Dendritic cell treated with granulocyte-macrophage colony-stimulating factor and Interleukin-4, amounts not matched to agents 40 ng/mL and 50 ng/mL, for 4 days (primary cell): ENCODE data around the gene WTIP.
"Not testable (repeated sequence)": the region's sequence is repeated elsewhere in the genome, so short reads cannot be mapped to it uniquely, and the experiment has no call there.

Experiments used
- H3K27ac Mint-ChIP-seq: one replicate; pipeline ENCODE4 v1.8.0; 2022; ENCODE audit warnings: mild to moderate bottlenecking, mixed read lengths
- H3K27me3 Mint-ChIP-seq: one replicate; pipeline ENCODE4 v1.8.0; 2022; ENCODE audit warnings: mild to moderate bottlenecking, mixed read lengths
- H3K36me3 Mint-ChIP-seq: one replicate; pipeline ENCODE4 v1.8.0; 2022; ENCODE audit warnings: low read depth, mixed read lengths
- H3K4me1 Mint-ChIP-seq: one replicate; pipeline ENCODE4 v1.8.0; 2022; ENCODE audit warnings: low read depth, mixed read lengths
- H3K4me3 Mint-ChIP-seq: one replicate; pipeline ENCODE4 v1.8.0; 2022; ENCODE audit warnings: mild to moderate bottlenecking, moderate library complexity, mixed read lengths
- H3K9me3 Mint-ChIP-seq: one replicate; pipeline ENCODE4 v1.8.0; 2022; ENCODE audit warnings: mixed read lengths
- intact Hi-C: fragments of 100-400 bp; cut with micrococcal nuclease; formaldehyde crosslinking; loops from one replicate; pipeline ENCODE4 v1.15.0; 2022

The WTIP gene

DNA sequence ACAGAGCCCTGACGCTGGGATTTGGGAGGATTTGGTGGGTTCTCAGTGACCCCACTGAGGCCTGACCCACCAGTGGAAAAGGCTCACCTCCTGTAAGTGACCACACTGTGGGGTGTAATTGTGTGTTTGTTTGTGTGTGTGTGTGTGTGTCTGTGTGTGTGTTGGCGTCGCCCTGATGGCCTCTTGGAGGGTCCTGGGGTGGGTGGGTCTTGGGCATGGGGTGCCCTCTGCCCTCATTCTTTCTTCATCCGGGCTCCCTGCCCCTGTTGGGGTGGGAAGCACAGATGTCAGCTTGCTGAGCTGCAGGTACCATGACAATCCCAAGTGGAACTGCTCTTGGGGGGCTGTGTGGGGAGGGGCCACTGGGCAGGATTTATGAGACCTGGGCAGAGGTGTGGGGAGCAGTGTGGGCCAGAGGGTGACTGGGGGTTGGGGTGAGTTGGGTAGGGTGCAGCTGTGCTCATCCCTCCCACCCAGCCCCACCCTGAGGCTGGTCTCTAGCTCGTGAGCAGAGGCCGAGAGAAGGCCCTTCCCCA lies 22.8 kb downstream of the WTIP start:
- no peak overlapping the region for H3K4me3 Mint-ChIP-seq
- no peaks in the 10 kb centered on the region for H3K9me3 Mint-ChIP-seq
- H3K36me3 Mint-ChIP-seq = no peaks in the 10 kb centered on the region
- H3K27me3 Mint-ChIP-seq = peaks cover 21% of the 10 kb centered on the region
- H3K27ac Mint-ChIP-seq = no peak overlapping the region
- intact Hi-C loops = no loop called here
- H3K4me1 Mint-ChIP-seq = no peaks in the 10 kb centered on the region

DNA sequence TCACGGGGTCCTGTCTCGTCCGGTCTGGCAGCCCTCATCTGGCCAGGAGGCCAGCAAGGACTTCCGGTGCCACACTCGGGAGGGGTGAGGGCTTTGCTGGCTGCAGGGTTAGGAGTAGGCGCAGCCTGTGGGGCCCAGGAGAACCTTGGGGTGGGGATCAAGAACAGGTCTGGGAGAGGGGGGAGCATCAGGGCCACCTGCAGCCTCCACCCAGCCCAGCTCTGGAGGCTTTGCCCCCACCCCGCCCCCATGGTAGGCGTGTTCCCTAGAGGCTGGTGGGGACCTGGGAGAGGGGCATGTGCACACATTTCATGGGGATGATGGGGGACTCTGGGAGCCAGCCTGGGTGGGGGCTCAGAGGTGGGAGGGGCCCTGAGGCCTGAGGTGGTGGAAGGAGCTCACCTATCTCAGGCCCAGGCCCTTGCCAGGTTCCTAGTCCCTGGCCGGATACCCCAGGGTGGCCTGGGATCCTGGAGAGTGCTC lies 23.3 kb downstream of the WTIP start:
- no peaks in the 10 kb centered on the region for H3K4me1 Mint-ChIP-seq
- H3K27ac Mint-ChIP-seq = no peak overlapping the region
- peaks cover 16% of the 10 kb centered on the region for H3K27me3 Mint-ChIP-seq
- intact Hi-C loops = no loop called here
- no peaks in the 10 kb centered on the region for H3K9me3 Mint-ChIP-seq
- H3K36me3 Mint-ChIP-seq = no peaks in the 10 kb centered on the region
- no peak overlapping the region for H3K4me3 Mint-ChIP-seq

DNA sequence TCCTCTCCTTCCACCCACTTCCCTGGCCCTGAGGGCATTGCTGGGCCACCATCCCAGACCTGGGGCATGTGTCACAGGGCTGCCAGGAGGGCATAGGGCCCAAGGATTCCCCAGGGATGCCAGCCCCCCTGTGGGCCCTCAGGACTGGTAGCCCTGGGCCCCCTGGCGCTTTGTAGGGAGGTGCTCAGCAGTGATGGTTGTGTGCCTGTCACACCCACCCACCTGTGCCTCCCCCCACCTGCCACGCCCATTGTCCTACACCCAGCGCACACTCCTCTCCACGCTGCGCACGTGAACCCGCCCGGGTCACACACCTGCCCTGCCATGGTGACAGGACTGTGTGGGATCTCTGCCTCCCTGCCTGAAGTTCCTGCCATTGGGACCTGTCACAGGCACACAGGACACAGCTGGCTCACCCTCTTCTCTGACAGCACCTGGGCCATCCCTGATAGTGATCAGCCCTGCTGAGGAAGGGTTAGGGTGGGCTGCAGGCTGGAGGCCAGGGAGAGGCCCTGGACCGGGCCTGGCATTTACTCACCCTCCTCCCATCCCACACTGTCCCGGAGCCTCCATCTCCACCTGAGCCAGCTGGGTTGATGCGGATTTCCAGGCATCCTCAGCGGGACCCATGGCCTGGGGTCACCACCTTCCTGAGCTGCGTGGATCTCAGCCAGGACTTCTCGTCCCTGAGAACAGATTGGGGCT lies 23.9 kb downstream of the WTIP start:
- Mint-ChIP-seq H3K36me3 (no peaks in the 10 kb centered on the region), H3K4me1 (no peaks in the 10 kb centered on the region), H3K27ac (no peak overlapping the region), H3K9me3 (peaks cover 3% of the 10 kb centered on the region), H3K4me3 (no peak overlapping the region), H3K27me3 (peaks cover 10% of the 10 kb centered on the region)
- intact Hi-C loops = no loop called here

DNA sequence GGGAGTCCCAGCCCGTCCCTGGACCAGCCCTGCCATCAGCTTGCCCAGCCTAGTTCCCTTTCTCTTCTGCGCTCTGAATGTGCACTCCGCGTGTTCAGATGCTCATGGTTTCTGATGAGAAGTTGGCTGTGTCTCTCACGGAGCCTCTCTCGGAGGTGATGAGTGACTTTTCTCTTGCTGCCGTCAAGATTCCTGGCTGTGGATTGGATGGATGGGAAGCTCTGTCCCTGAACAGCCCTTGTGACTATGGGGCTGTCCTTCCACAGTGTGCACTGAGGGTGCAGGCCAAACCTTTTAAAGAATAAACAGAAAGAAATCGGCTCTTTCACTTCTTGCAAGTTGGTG lies 24.4 kb downstream of the WTIP start:
- intact Hi-C loops = no loop called here
- no peaks in the 10 kb centered on the region for H3K36me3 Mint-ChIP-seq
- no peak overlapping the region for H3K27ac Mint-ChIP-seq
- peaks cover 8% of the 10 kb centered on the region for H3K9me3 Mint-ChIP-seq
- peaks cover 6% of the 10 kb centered on the region for H3K27me3 Mint-ChIP-seq
- no peaks in the 10 kb centered on the region for H3K4me1 Mint-ChIP-seq
- H3K4me3 Mint-ChIP-seq = no peak overlapping the region

DNA sequence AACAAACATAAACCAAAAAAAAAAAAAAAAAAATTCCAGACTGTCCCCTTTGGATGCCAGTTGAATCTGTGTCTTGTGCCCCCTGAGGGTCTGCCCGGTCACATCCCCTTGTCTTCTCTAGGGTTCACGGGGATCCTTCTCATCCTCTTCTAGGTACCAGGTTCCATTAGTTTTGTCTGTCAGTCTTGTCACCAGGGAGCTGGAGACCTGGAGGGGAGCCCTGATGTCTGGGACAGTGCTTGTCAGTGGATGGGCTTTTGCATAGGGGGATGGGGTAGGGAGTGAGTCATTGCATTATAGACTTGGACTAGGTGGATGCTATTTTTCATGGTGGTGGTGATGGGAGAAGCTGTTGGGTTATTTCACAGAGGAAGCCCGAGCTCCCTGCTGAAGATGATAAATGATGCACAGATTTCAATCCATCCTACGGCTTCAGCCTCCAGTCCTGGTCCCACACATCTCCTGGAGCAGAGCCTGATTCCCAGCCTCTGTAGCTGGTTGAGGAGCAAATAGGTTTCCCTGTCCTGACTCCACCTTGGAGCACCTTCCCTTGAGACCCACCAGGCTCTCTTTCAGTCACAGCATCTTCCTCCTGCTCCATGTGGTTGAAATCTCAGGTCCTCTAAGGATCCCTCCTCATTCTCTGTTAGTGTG lies 26.0 kb downstream of the WTIP start:
- Mint-ChIP-seq H3K4me3 (no peak overlapping the region), H3K27ac (no peak overlapping the region), H3K36me3 (no peaks in the 10 kb centered on the region), H3K9me3 (peaks cover 11% of the 10 kb centered on the region), H3K4me1 (no peaks in the 10 kb centered on the region), H3K27me3 (peaks cover 2% of the 10 kb centered on the region)
- intact Hi-C loops = no loop called here

DNA sequence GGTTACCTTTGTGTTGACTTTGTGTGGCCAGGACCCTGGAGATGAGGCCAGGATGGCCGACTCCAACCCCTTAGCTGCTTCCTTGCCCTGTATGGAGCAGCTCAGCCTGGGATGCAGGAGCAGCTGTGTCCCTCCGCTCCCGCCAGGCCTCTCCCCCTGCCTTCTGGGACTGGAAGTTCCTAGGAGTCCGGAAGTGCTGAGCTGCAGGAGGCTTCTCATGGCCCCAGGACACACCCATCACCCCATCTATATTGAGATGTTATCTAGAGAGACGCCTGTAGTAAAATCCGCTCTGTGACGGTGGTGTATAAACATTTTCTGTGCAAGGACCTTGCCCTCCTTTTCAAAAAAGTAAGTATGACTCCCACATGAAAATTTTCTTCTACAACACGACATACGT lies 27.0 kb downstream of the WTIP start:
- H3K4me3 Mint-ChIP-seq = no peak overlapping the region
- H3K36me3 Mint-ChIP-seq = no peaks in the 10 kb centered on the region
- no peak overlapping the region for H3K27ac Mint-ChIP-seq
- H3K9me3 Mint-ChIP-seq = peaks cover 11% of the 10 kb centered on the region
- no peaks in the 10 kb centered on the region for H3K4me1 Mint-ChIP-seq
- intact Hi-C loops = no loop called here
- H3K27me3 Mint-ChIP-seq = peaks cover 2% of the 10 kb centered on the region

DNA sequence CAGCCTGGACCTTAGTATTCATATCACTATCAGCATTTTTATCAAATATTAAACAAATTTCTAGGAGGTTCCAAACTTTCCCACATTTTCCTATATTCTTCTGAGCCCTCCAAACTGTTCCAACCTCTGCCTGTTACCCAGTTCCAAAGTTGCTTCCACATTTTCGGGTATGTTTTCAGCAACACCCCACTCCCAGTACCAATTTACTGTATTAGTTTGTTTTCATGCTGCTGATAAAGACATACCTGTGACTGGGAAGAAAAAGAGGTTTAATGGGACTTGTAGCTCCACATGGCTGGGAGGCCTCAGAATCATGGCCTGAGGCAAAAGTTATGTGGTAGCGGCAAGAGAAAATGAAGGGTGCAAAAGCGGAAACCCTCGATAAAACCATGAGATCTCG lies 29.3 kb downstream of the WTIP start:
- H3K27ac Mint-ChIP-seq, H3K4me3 Mint-ChIP-seq, H3K36me3 Mint-ChIP-seq, H3K4me1 Mint-ChIP-seq, H3K27me3 Mint-ChIP-seq, intact Hi-C loops: not testable (repeated sequence)
- peaks cover 11% of the 10 kb centered on the region for H3K9me3 Mint-ChIP-seq

DNA sequence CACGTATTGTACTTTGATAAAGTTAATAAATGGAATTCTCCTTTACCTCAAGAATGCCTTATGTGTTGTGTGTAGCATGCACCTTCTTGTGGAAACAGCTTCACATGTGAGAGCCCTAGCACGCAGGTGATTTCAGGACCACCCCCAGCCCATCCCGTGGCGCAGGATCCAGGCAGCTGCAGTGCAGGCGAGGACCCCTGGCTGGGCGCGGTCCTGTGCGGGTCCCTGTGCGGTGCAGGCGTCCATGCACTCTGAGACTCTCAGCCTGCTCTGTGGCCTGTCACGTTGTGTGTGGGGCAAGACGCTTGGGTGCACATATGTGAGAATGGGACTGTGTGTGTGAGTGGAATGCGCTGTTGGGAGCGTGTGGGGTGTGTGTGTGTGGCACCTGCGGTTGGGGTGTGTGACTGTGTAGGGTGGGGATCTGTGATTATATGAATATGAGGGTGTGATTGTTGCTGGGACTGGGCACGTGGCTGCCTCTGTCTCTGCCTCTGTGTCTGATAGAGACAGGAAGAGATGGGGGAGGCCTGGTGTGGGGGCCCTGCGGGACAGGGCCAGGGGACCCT lies 30.8 kb downstream of the WTIP start:
- H3K9me3 Mint-ChIP-seq = peaks cover 11% of the 10 kb centered on the region
- no peaks in the 10 kb centered on the region for H3K4me1 Mint-ChIP-seq
- H3K4me3 Mint-ChIP-seq = no peak overlapping the region
- H3K36me3 Mint-ChIP-seq = no peaks in the 10 kb centered on the region
- intact Hi-C loops = no loop called here
- peaks cover 4% of the 10 kb centered on the region for H3K27me3 Mint-ChIP-seq
- H3K27ac Mint-ChIP-seq = no peak overlapping the region

DNA sequence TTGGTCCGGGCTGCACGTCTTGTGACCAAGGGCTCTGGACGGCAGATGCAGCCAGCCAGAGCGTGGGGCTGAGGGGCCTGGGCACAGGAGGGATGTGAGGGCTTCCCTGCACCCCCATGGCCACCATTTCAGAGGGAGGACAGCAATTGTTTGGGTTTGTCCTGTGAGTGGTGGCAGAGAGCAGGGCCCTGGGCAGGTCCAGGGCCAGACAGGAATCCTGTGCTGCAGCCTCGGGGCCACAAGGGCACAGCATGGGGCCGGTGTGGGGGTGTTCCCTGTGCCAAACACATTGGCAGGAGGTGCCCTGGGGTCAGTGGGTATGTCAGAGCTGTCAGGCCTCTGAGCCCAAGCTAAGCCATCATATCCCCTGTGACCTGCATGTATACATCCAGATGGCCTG lies 32.2 kb downstream of the WTIP start:
- Mint-ChIP-seq H3K27me3 (peaks cover 4% of the 10 kb centered on the region), H3K27ac (no peak overlapping the region), H3K4me1 (no peaks in the 10 kb centered on the region), H3K4me3 (no peak overlapping the region), H3K9me3 (peaks cover 11% of the 10 kb centered on the region), H3K36me3 (no peaks in the 10 kb centered on the region)
- intact Hi-C loops = no loop called here

DNA sequence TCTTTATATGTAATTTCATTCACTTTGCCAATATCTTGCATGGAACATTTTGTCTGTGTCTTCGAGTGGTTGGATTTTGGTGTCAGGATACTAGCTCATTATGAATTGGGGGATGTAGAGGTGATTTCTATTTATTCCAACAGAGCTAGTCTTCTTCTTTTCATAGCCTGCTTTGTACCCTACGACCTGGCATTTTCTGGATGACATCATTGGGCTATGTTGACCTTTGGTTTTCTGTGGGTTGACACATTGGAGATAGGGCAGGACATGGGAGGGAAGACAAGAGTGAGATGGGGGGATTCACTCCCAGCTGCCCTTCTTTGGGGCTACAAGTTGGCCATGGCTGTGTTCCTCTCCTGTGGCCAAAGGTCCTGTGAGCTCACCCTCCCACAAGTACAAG lies 38.0 kb downstream of the WTIP start:
- no peak overlapping the region for H3K4me3 Mint-ChIP-seq
- no peaks in the 10 kb centered on the region for H3K27me3 Mint-ChIP-seq
- no peaks in the 10 kb centered on the region for H3K36me3 Mint-ChIP-seq
- no peak overlapping the region for H3K27ac Mint-ChIP-seq
- H3K9me3 Mint-ChIP-seq = no peaks in the 10 kb centered on the region
- intact Hi-C loops = no loop called here
- no peaks in the 10 kb centered on the region for H3K4me1 Mint-ChIP-seq

DNA sequence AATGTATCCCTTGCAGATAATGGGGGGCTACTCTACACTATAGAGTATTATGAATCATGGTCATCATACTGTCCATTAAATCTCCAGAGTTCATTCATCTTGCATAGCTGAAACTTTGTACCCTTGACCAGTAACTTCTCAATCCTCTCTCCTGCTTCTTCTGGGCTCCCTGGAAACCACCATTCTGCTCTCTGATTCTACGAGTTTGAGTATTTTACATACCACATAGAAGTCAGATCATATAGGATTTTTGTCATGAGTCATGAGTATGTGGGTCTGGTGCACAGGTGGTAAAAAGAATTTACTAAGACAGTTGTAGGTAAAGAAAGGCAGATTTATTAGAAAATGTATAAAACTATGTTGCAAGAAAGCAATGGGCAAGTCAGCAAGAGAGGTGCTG lies 41.9 kb downstream of the WTIP start:
- H3K9me3 Mint-ChIP-seq = no peaks in the 10 kb centered on the region
- no peaks in the 10 kb centered on the region for H3K36me3 Mint-ChIP-seq
- H3K4me1 Mint-ChIP-seq = no peaks in the 10 kb centered on the region
- intact Hi-C loops = no loop called here
- no peak overlapping the region for H3K27ac Mint-ChIP-seq
- no peak overlapping the region for H3K4me3 Mint-ChIP-seq
- no peaks in the 10 kb centered on the region for H3K27me3 Mint-ChIP-seq

DNA sequence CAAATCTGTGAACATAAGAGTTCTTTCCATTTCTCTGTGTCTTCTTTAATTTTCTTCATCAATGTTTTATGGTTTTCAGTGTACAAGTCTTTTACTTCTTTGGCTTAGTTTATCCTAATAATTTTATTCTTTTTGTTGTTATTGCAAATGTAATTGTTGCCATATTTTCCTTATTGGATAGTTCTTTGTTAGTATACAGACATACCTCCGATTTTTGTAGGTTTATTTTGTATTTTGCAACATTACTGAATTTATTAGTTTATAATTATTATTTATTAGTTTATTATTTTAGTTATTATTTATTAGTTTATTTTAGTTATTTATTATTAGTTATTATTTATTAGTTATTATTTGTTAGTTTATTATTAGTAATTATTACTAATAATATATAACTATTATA lies 43.4 kb downstream of the WTIP start:
- Mint-ChIP-seq H3K4me3 (no peak overlapping the region), H3K27ac (no peak overlapping the region), H3K27me3 (no peaks in the 10 kb centered on the region), H3K4me1 (no peaks in the 10 kb centered on the region), H3K9me3 (no peaks in the 10 kb centered on the region), H3K36me3 (no peaks in the 10 kb centered on the region)
- intact Hi-C loops = no loop called here

DNA sequence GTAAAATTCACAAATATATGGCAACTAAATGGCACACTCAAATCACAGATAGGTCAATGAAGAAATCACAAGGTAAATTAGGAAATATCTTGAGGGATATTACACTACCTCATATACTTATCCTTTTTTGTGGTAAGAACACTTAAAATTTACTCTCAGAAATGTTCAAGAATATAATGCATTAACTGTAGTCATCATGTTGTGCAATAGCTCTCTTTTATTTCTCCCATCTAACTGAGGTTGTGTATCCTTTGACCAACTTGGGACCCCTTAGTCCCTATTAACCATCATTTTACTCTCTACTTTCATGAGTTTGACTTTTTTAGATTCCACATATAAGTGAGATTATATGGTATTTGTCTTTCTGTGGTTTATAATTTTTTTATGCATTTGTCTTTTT lies 52.6 kb downstream of the WTIP start:
- H3K4me3 Mint-ChIP-seq = no peak overlapping the region
- no peaks in the 10 kb centered on the region for H3K36me3 Mint-ChIP-seq
- H3K4me1 Mint-ChIP-seq = no peaks in the 10 kb centered on the region
- intact Hi-C loops = no loop called here
- peaks cover 5% of the 10 kb centered on the region for H3K9me3 Mint-ChIP-seq
- H3K27ac Mint-ChIP-seq = no peak overlapping the region
- H3K27me3 Mint-ChIP-seq = peaks cover 2% of the 10 kb centered on the region

DNA sequence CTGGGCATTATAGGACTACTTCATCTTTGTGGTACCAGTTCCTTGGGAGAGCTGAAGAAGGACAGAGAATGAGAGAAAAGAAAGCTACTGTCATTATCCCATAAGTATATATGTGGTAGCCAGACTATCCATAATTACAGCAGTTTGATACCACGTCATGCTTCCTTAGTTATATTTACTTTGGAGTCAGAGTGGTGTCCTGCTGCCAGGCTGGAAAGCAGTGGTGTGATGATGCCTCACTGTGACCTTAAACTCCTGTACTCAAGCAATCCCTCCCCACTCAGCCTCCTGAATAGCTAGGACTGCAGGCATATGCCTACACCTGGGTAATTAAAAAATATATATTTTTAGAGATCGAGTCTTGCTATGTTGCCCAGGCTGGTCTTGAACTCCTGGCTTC lies 57.8 kb downstream of the WTIP start:
- no peaks in the 10 kb centered on the region for H3K36me3 Mint-ChIP-seq
- intact Hi-C loops = no loop called here
- H3K27me3 Mint-ChIP-seq = peaks cover 2% of the 10 kb centered on the region
- no peak overlapping the region for H3K27ac Mint-ChIP-seq
- no peak overlapping the region for H3K4me3 Mint-ChIP-seq
- H3K4me1 Mint-ChIP-seq = no peaks in the 10 kb centered on the region
- H3K9me3 Mint-ChIP-seq = peaks cover 31% of the 10 kb centered on the region
